IMR-90 (cell line): Measurements from ENCODE around the gene FOXP1. TPM values are rescaled to one million over a fixed set of nuclear protein-coding genes. Genes with fewer than 3 reads are reported as not detected.

Experiments used
- ATAC-seq: fragments of 200-7000 bp; cut with Tn5 transposase; 2 replicates; pipeline ENCODE4 v1.9.1; 2020; ENCODE audit warnings: low read depth, mild to moderate bottlenecking, moderate library complexity
- BruUV-seq: library from RNA; stranded (reverse); fragments of 400-500 nt; replicated peaks from 2 replicates; lab custom pipeline; 2021; lab: Mats Ljungman, UMichigan
- CTCF ChIA-PET: fragments of 300-600 bp; formaldehyde crosslinking; extraction: SDS; loops from one replicate; lab custom pipeline; 2021; ENCODE audit warnings: antibody characterized with exemption; lab: Yijun Ruan, JAX
- POLR2A ChIA-PET: fragments of 300-600 bp; sonication (Branson Sonifier 250); formaldehyde crosslinking; loops from one replicate; lab custom pipeline; 2022; ENCODE audit warnings: antibody characterized with exemption; ENCODE audit not compliant: unreplicated experiment; lab: Charles Lee
- DNase-seq: peaks from one replicate; pipeline ENCODE4 v3.0.0; 2013
- H2AFZ ChIP-seq: replicated peaks from 2 replicates; pipeline ENCODE3; 2013; ENCODE audit warnings: low read length, mild to moderate bottlenecking; ENCODE audit not compliant: poor library complexity
- H2AK5ac ChIP-seq: 2 replicates; pipeline ENCODE4 v1.6.1; 2013; ENCODE audit warnings: low read depth, low read length, inconsistent platforms
- H2AK9ac ChIP-seq: replicated peaks from 2 replicates; pipeline ENCODE3; 2013; ENCODE audit warnings: mild to moderate bottlenecking, low read depth, low read length, moderate library complexity; ENCODE audit not compliant: poor library complexity
- H2BK120ac ChIP-seq: 2 replicates; pipeline ENCODE4 v1.6.1; 2013; ENCODE audit warnings: low read depth, low read length, inconsistent platforms
- H2BK15ac ChIP-seq: 3 replicates; pipeline ENCODE4 v1.6.1; 2013; ENCODE audit warnings: low read depth, low read length, inconsistent platforms
- H2BK20ac ChIP-seq: 2 replicates; pipeline ENCODE4 v1.6.1; 2013; ENCODE audit warnings: low read depth, mild to moderate bottlenecking, inconsistent platforms, low read length, moderate library complexity
- H2BK5ac ChIP-seq: 2 replicates; pipeline ENCODE4 v1.6.1; 2013; ENCODE audit warnings: mild to moderate bottlenecking, low read depth, low read length, inconsistent platforms; ENCODE audit not compliant: poor library complexity, severe bottlenecking
- H3K14ac ChIP-seq: replicated peaks from 2 replicates; pipeline ENCODE4 v1.6.1; 2013; ENCODE audit warnings: low read depth, low read length, inconsistent platforms
- H3K18ac ChIP-seq: 2 replicates; pipeline ENCODE4 v1.6.1; 2013; ENCODE audit warnings: low read depth, low read length, control low read depth
- H3K23ac ChIP-seq: 2 replicates; pipeline ENCODE4 v1.6.1; 2013; ENCODE audit warnings: low read depth, low read length, inconsistent platforms
- H3K27ac ChIP-seq: 2 replicates; pipeline ENCODE4 v1.5.1; 2013; ENCODE audit warnings: mild to moderate bottlenecking, control low read depth, low read length; ENCODE audit not compliant: insufficient read depth
- H3K27me3 ChIP-seq: 2 replicates; pipeline ENCODE4 v1.6.1; 2013; ENCODE audit warnings: low read length; ENCODE audit not compliant: control insufficient read depth, insufficient read depth
- H3K36me3 ChIP-seq: 2 replicates; pipeline ENCODE4 v1.6.1; 2013; ENCODE audit warnings: low read length, mixed read lengths; ENCODE audit not compliant: control insufficient read depth, insufficient read depth
- H3K4ac ChIP-seq: 2 replicates; pipeline ENCODE4 v1.6.1; 2013; ENCODE audit warnings: low read depth, low read length, inconsistent platforms
- H3K4me1 ChIP-seq: 2 replicates; pipeline ENCODE4 v1.6.1; 2013; ENCODE audit warnings: low read length, mixed read lengths; ENCODE audit not compliant: control insufficient read depth, insufficient read depth
- H3K4me2 ChIP-seq: 2 replicates; pipeline ENCODE4 v1.6.1; 2013; ENCODE audit warnings: low read depth, mild to moderate bottlenecking, control low read depth, low read length, moderate library complexity
- H3K4me3 ChIP-seq: 2 replicates; pipeline ENCODE4 v1.5.1; 2013; ENCODE audit warnings: low read depth, mild to moderate bottlenecking, control low read depth, low read length, moderate library complexity; ENCODE audit not compliant: insufficient read depth
- H3K56ac ChIP-seq: 2 replicates; pipeline ENCODE4 v1.6.1; 2013; ENCODE audit warnings: low read length, inconsistent platforms; ENCODE audit not compliant: insufficient read depth; ENCODE audit errors: extremely low read depth
- H3K79me1 ChIP-seq, 2 experiments: 2 replicates each; pipeline ENCODE4 v1.6.1; 2013; ENCODE audit warnings: low read length in 2 of 2, inconsistent platforms in 1 of 2, low read depth in 1 of 2
- H3K9ac ChIP-seq: 2 replicates; pipeline ENCODE4 v1.6.1; 2013; ENCODE audit warnings: low read depth, low read length, control low read depth
- H3K9me1 ChIP-seq: 2 replicates; pipeline ENCODE4 v1.6.1; 2013; ENCODE audit warnings: low read length, inconsistent platforms; ENCODE audit not compliant: insufficient read depth
- H3K9me3 ChIP-seq: 2 replicates; pipeline ENCODE4 v1.6.1; 2013; ENCODE audit warnings: low read length; ENCODE audit not compliant: control insufficient read depth, insufficient read depth
- H4K20me1 ChIP-seq: 2 replicates; pipeline ENCODE4 v1.6.1; 2013; ENCODE audit warnings: low read length, inconsistent platforms; ENCODE audit not compliant: insufficient read depth
- H4K5ac ChIP-seq: 2 replicates; pipeline ENCODE4 v1.6.1; 2013; ENCODE audit warnings: mild to moderate bottlenecking, low read depth, low read length, control low read depth
- H4K8ac ChIP-seq, 2 experiments: 2 replicates each; pipeline ENCODE4 v1.6.1; 2013; ENCODE audit warnings: low read depth in 2 of 2, low read length in 2 of 2, control low read depth in 1 of 2, inconsistent platforms in 1 of 2
- H4K91ac ChIP-seq: 2 replicates; pipeline ENCODE4 v1.6.1; 2013; ENCODE audit warnings: low read depth, low read length, inconsistent platforms; ENCODE audit not compliant: insufficient read depth
- FOS ChIP-seq: fragments of 150-350 bp; IDR thresholded peaks from 2 replicates; pipeline ENCODE4 v1.6.1; 2016; ENCODE audit warnings: low read depth, low read length
- MAZ ChIP-seq: IDR thresholded peaks from 2 replicates; pipeline ENCODE4 v1.6.1; 2012; ENCODE audit warnings: low read depth, mild to moderate bottlenecking, low read length, improper control_type of control experiment, moderate library complexity, borderline replicate concordance
- NFE2L2 ChIP-seq: fragments of 150-350 bp; IDR thresholded peaks from 2 replicates; pipeline ENCODE4 v1.6.1; 2016; ENCODE audit warnings: low read depth, mild to moderate bottlenecking, low read length
- RAD21 ChIP-seq: IDR thresholded peaks from 2 replicates; pipeline ENCODE4 v1.6.1; 2012; ENCODE audit warnings: low read length, improper control_type of control experiment
- SMC3 ChIP-seq: fragments of 150-350 bp; IDR thresholded peaks from 2 replicates; pipeline ENCODE4 v1.6.1; 2016; ENCODE audit warnings: low read depth, mild to moderate bottlenecking, antibody characterized with exemption, low read length, moderate library complexity
- WGBS, 2 experiments: methylation state at CpG; one replicate each; pipeline versions ENCODE4 v1.1.5 to v1.1.7; 2013; ENCODE audit warnings: missing lambda C conversion rate in 2 of 2; ENCODE audit not compliant: insufficient read length in 1 of 2; ENCODE audit errors: extremely low coverage in 2 of 2; 5-methylcytosine and 5-hydroxymethylcytosine counted together
- dilution Hi-C: fragments of 300-500 bp; cut with HindIII; formaldehyde crosslinking; loops from one replicate; pipeline ENCODE4 v1.14.3; 2018; ENCODE audit warnings: low sequenced_read_pairs; ENCODE audit not compliant: unreplicated experiment
- in situ Hi-C: fragments of 300-500 bp; cut with MboI; formaldehyde crosslinking; loops from 3 replicates; pipeline ENCODE4 v1.14.3; 2019; ENCODE audit warnings: low sequenced_read_pairs, inconsistent platforms, mixed read lengths
- intact Hi-C: fragments of 100-400 bp; cut with micrococcal nuclease; formaldehyde crosslinking; loops from 2 replicates; pipeline ENCODE4 v1.10.0; 2022
- polyA plus RNA-seq, 3 experiments: library from polyadenylated mRNA; depleted of rRNA; stranded (reverse); fragments of >200 nt; gene quantifications; 2 replicates each; pipeline ENCODE4 v1.2.3, GENCODE V29; 2012; ENCODE audit warnings: low replicate concordance in 1 of 3
- total RNA-seq: library from RNA; depleted of rRNA; stranded (reverse); fragments of >200 nt; gene quantifications from 2 replicates; pipeline ENCODE4 v1.2.3, GENCODE V29; 2012

The FOXP1 gene
- total and polyA plus RNA-seq, 2 of the 4 experiments (the other 2 are of a cell fraction) = 37.0 to 132 TPM

DNA sequence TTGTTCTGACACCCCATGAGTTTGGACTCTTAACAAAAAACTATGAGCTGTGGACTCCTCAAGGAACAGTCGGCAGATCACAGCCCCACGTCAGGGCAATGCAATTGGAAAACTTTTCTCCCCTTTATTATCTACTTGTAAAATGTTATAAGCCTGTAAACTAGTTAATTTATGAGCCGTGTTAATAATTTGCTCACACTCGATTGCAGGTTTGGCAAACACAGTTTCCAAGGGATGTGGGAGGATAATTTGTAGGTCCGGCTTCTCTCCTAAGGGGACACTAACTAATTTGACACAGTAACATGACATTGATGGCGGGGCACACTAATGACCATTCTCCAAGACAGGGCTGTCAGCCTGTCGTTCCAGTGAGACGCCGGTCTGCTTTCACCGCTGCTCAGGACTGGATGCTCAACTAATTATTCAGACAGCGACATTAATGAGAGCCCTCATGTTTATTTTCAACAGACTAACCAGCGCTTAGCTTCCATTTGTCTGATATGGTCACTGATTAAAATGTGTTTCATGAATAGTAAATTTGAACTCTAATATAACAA is 222.1 kb downstream of the FOXP1 start:
- Histone ChIP-seq H3K9me1 (peaks cover 3% of the 10 kb centered on the region; the same call in 1 of the 2 replicates), H3K79me1 (peaks cover 3 to 10% of the 10 kb centered on the region in 2 experiments; a peak in 2 of 4 replicates), H3K56ac (no peak overlapping the region), H4K91ac (no peak overlapping the region), H2AK5ac (no peak overlapping the region), H3K4me1 (no peaks in the 10 kb centered on the region), H2BK5ac (no peak overlapping the region), H3K18ac (no peak overlapping the region), H2BK15ac (no peak overlapping the region), H3K27ac (no peak overlapping the region), H2BK120ac (no peak overlapping the region), H3K23ac (no peak overlapping the region), H3K4me2 (no peak overlapping the region), H3K14ac (no peak overlapping the region), H4K5ac (no peak overlapping the region), H4K8ac (no peak overlapping the region), H2AFZ (no peak overlapping the region), H4K20me1 (no peaks in the 10 kb centered on the region), H3K9me3 (no peaks in the 10 kb centered on the region), H3K27me3 (no peaks in the 10 kb centered on the region), H3K4me3 (no peak overlapping the region), H2BK20ac (no peak overlapping the region), H3K4ac (no peak overlapping the region), H2AK9ac (no peak overlapping the region), H3K9ac (no peak overlapping the region), H3K36me3 (no peaks in the 10 kb centered on the region)
- ATAC-seq (no peak), DNase-seq (no peak)
- in situ Hi-C loops (no loop called here), dilution Hi-C loops (no loop called here), intact Hi-C loops (no loop called here)
- ChIA-PET POLR2A (no interaction called here), CTCF (no interaction called here)
- no TSS peak for BruUV-seq
- 65% methylated on average over 4 of the region's 12 CpGs; no CpG with 5 or more reads in 1 of the 2 experiments for WGBS, 2 experiments
- TF ChIP-seq MAZ (no peak), FOS (no peak), NFE2L2 (no peak), RAD21 (no peak), SMC3 (no peak)
